Neural progenitor cell (in vitro differentiated cells): Measurements from ENCODE around the gene PLCB3. TPM values are rescaled to one million over a fixed set of nuclear protein-coding genes. Genes with fewer than 3 reads are reported as not detected.

Source experiments
- DNase-seq: peaks from one replicate; pipeline ENCODE4 v3.0.0-alpha.2; 2016; ENCODE audit warnings: low spot score
- H2AFZ ChIP-seq: fragments of 200-600 bp; sonication (generic); replicated peaks from 2 replicates; pipeline ENCODE4 v1.6.1; 2016; ENCODE audit warnings: antibody characterized with exemption
- H3F3A ChIP-seq: fragments of 200-600 bp; sonication (generic); 2 replicates; pipeline ENCODE4 v1.6.1; 2016; ENCODE audit warnings: antibody characterized with exemption, low read depth
- H3K27ac ChIP-seq: fragments of 200-600 bp; sonication (generic); 2 replicates; pipeline ENCODE4 v1.5.1; 2016; ENCODE audit warnings: mild to moderate bottlenecking
- H3K27me3 ChIP-seq: fragments of 200-600 bp; sonication (generic); 2 replicates; pipeline ENCODE4 v1.6.1; 2016; ENCODE audit warnings: mild to moderate bottlenecking, moderate library complexity
- H3K36me3 ChIP-seq: fragments of 200-600 bp; sonication (generic); 2 replicates; pipeline ENCODE4 v1.5.1; 2016
- H3K4me1 ChIP-seq: fragments of 200-600 bp; sonication (generic); 2 replicates; pipeline ENCODE4 v1.6.1; 2016; ENCODE audit warnings: mixed run types
- H3K4me2 ChIP-seq: fragments of 200-600 bp; sonication (generic); 2 replicates; pipeline ENCODE4 v1.6.1; 2016
- H3K4me3 ChIP-seq: fragments of 200-600 bp; sonication (generic); 2 replicates; pipeline ENCODE4 v1.5.1; 2016
- H3K79me2 ChIP-seq: fragments of 200-600 bp; sonication (generic); 2 replicates; pipeline ENCODE4 v1.6.1; 2016; ENCODE audit warnings: low read depth
- H3K9ac ChIP-seq: fragments of 200-600 bp; sonication (generic); 2 replicates; pipeline ENCODE4 v1.6.1; 2016
- H3K9me3 ChIP-seq: fragments of 200-600 bp; sonication (generic); 2 replicates; pipeline ENCODE4 v1.5.1; 2016; ENCODE audit warnings: low read depth
- H4K20me1 ChIP-seq: fragments of 200-600 bp; sonication (generic); 2 replicates; pipeline ENCODE4 v1.6.1; 2016; ENCODE audit warnings: low read depth
- H3K27ac Mint-ChIP-seq: 3 replicates; pipeline ENCODE4 v1.8.0; 2021; ENCODE audit warnings: mixed read lengths
- H3K27me3 Mint-ChIP-seq: 2 replicates; pipeline ENCODE4 v1.8.0; 2022; ENCODE audit warnings: low read depth, mild to moderate bottlenecking, inconsistent platforms, moderate library complexity, mixed read lengths; ENCODE audit not compliant: insufficient read depth
- H3K36me3 Mint-ChIP-seq: 3 replicates; pipeline ENCODE4 v1.8.0; 2021; ENCODE audit warnings: mixed read lengths
- H3K4me1 Mint-ChIP-seq: 3 replicates; pipeline ENCODE4 v1.8.0; 2021; ENCODE audit warnings: mixed read lengths
- H3K4me3 Mint-ChIP-seq: 3 replicates; pipeline ENCODE4 v1.8.0; 2021; ENCODE audit warnings: mild to moderate bottlenecking, moderate library complexity, mixed read lengths
- H3K9me3 Mint-ChIP-seq: 3 replicates; pipeline ENCODE4 v1.8.0; 2020; ENCODE audit warnings: mixed read lengths
- CTCF ChIP-seq: fragments of 200-600 bp; sonication (generic); IDR thresholded peaks from 2 replicates; pipeline ENCODE4 v1.5.1; 2017; ENCODE audit warnings: antibody characterized with exemption, mild to moderate bottlenecking
- EZH2 ChIP-seq: fragments of 200-600 bp; sonication (generic); IDR thresholded peaks from 2 replicates; pipeline ENCODE4 v1.6.1; 2017; ENCODE audit warnings: antibody characterized with exemption, mild to moderate bottlenecking, moderate library complexity
- EZH2phosphoT487 ChIP-seq: fragments of 200-600 bp; sonication (generic); IDR thresholded peaks from 2 replicates; pipeline ENCODE4 v1.6.1; 2017; ENCODE audit warnings: antibody characterized with exemption
- total RNA-seq: library from RNA; depleted of rRNA; stranded (reverse); fragments of >200 nt; gene quantifications from 2 replicates; pipeline ENCODE4 v1.2.3, GENCODE V29; 2015; ENCODE audit warnings: low replicate concordance

The PLCB3 gene
- total RNA-seq, 1 donor from 2014 or later: 15.6 TPM

- H3K4me1 Mint-ChIP-seq: peaks cover 9% of the 10 kb centered on the region
- Histone ChIP-seq H3K4me1 (peaks cover 9% of the 10 kb centered on the region), H3K27ac (no peak overlapping the region), H2AFZ (no peak overlapping the region), H3K79me2 (no peaks in the 10 kb centered on the region), H4K20me1 (peaks cover 31% of the 10 kb centered on the region), H3K27me3 (peaks cover 85% of the 10 kb centered on the region), H3K36me3 (no peaks in the 10 kb centered on the region), H3K9me3 (no peaks in the 10 kb centered on the region), H3F3A (no peaks in the 10 kb centered on the region), H3K4me2 (peak overlapping the region; percentile 85), H3K4me3 (peak overlapping the region; percentile 44), H3K9ac (no peak overlapping the region)
- peaks cover 4% of the 10 kb centered on the region for H3K36me3 Mint-ChIP-seq
- no peak for DNase-seq
- peaks cover 62% of the 10 kb centered on the region for H3K27me3 Mint-ChIP-seq
- H3K9me3 Mint-ChIP-seq: peaks cover 2% of the 10 kb centered on the region
- no peak overlapping the region for H3K4me3 Mint-ChIP-seq
- peak; percentile 83 for TF ChIP-seq EZH2phosphoT487
- peak; percentile 92 for TF ChIP-seq EZH2
- TF ChIP-seq CTCF: no peak
- H3K27ac Mint-ChIP-seq: no peak overlapping the region
These were observed 40.6 kb downstream of the PLCB3 start for GRCh38 chr11:64291752-64292459.

GRCh38 chr11:64292460-64293254, 41.3 kb downstream of the PLCB3 start:
- peak overlapping the region; percentile 44 for H3K4me3 ChIP-seq
- DNase-seq: peak; percentile 42
- H3K27ac ChIP-seq: no peak overlapping the region
- H3K27ac Mint-ChIP-seq: no peak overlapping the region
- peaks cover 92% of the 10 kb centered on the region for H3K27me3 ChIP-seq
- TF ChIP-seq EZH2 (peak; percentile 86), CTCF (no peak), EZH2phosphoT487 (peak; percentile 96)
- peak overlapping the region; percentile 64 for H3K4me3 Mint-ChIP-seq
- no peak overlapping the region for H3K9ac ChIP-seq
- peaks cover 10% of the 10 kb centered on the region for H3K4me1 Mint-ChIP-seq
- H4K20me1 ChIP-seq: peaks cover 33% of the 10 kb centered on the region
- no peaks in the 10 kb centered on the region for H3K79me2 ChIP-seq
- no peaks in the 10 kb centered on the region for H3K36me3 ChIP-seq
- H3K4me2 ChIP-seq: peak overlapping the region; percentile 85
- H3K9me3 ChIP-seq: no peaks in the 10 kb centered on the region
- no peaks in the 10 kb centered on the region for H3F3A ChIP-seq
- H2AFZ ChIP-seq: no peak overlapping the region
- H3K36me3 Mint-ChIP-seq: peaks cover 4% of the 10 kb centered on the region
- H3K27me3 Mint-ChIP-seq: peaks cover 68% of the 10 kb centered on the region
- peaks cover 2% of the 10 kb centered on the region for H3K9me3 Mint-ChIP-seq
- peaks cover 9% of the 10 kb centered on the region for H3K4me1 ChIP-seq

- DNase-seq: peak; percentile 20
- Mint-ChIP-seq H3K4me3 (no peak overlapping the region), H3K36me3 (peaks cover 4% of the 10 kb centered on the region), H3K27ac (no peak overlapping the region), H3K9me3 (peaks cover 2% of the 10 kb centered on the region), H3K4me1 (peaks cover 13% of the 10 kb centered on the region), H3K27me3 (peaks cover 79% of the 10 kb centered on the region)
- Histone ChIP-seq H3K4me3 (no peak overlapping the region), H3F3A (peaks cover 8% of the 10 kb centered on the region), H3K27ac (no peak overlapping the region), H3K4me2 (no peak overlapping the region), H3K36me3 (no peaks in the 10 kb centered on the region), H4K20me1 (peaks cover 50% of the 10 kb centered on the region), H3K27me3 (peaks cover 100% of the 10 kb centered on the region), H3K9ac (no peak overlapping the region), H3K79me2 (no peaks in the 10 kb centered on the region), H2AFZ (no peak overlapping the region), H3K4me1 (peaks cover 17% of the 10 kb centered on the region), H3K9me3 (no peaks in the 10 kb centered on the region)
- TF ChIP-seq EZH2 (no peak), CTCF (no peak), EZH2phosphoT487 (no peak)
These were observed 43.4 kb downstream of the PLCB3 start for GRCh38 chr11:64294774-64295173.
